ENCODE measurements around the gene KPNA5. TPM values are rescaled to one million over a fixed set of nuclear protein-coding genes. Genes with fewer than 3 reads are reported as not detected.

Gene KPNA5
- total RNA-seq, 2 donors from 2014 or later: 10.4 to 20.1 TPM

- WGBS, 2 experiments (ENCODE audit: insufficient coverage in 1 of 2, insufficient read length in 1 of 2): 82 to 100% methylated on average over 2 to 5 of the region's 5 CpGs
- Histone ChIP-seq H3K4me1 (ENCODE audit: control insufficient read depth, insufficient read depth, low read length) (no peaks in the 10 kb centered on the region), H3K27ac (ENCODE audit: low read depth, low read length) (no peak overlapping the region), H3K36me3 (ENCODE audit: control insufficient read depth, insufficient read depth, low read length) (no peaks in the 10 kb centered on the region), H3K27me3 (ENCODE audit: control insufficient read depth, insufficient read depth, low read length, poor library complexity, severe bottlenecking) (no peaks in the 10 kb centered on the region), H3K9me3 (ENCODE audit: control insufficient read depth, low read length) (peaks cover 3% of the 10 kb centered on the region), H3K4me3 (ENCODE audit: low read length) (no peak overlapping the region), H3K9ac (ENCODE audit: extremely low read depth, low read length, poor library complexity, severe bottlenecking) (no peak overlapping the region)
- peaks cover 7% of the 10 kb centered on the region for H3K9me3 Mint-ChIP-seq
- no peak for DNase-seq
- H3K4me1 Mint-ChIP-seq: no peaks in the 10 kb centered on the region
- H3K36me3 Mint-ChIP-seq (ENCODE audit: low read depth): no peaks in the 10 kb centered on the region
- H3K27ac Mint-ChIP-seq: no peak overlapping the region
- TF ChIP-seq, protein P1, sequence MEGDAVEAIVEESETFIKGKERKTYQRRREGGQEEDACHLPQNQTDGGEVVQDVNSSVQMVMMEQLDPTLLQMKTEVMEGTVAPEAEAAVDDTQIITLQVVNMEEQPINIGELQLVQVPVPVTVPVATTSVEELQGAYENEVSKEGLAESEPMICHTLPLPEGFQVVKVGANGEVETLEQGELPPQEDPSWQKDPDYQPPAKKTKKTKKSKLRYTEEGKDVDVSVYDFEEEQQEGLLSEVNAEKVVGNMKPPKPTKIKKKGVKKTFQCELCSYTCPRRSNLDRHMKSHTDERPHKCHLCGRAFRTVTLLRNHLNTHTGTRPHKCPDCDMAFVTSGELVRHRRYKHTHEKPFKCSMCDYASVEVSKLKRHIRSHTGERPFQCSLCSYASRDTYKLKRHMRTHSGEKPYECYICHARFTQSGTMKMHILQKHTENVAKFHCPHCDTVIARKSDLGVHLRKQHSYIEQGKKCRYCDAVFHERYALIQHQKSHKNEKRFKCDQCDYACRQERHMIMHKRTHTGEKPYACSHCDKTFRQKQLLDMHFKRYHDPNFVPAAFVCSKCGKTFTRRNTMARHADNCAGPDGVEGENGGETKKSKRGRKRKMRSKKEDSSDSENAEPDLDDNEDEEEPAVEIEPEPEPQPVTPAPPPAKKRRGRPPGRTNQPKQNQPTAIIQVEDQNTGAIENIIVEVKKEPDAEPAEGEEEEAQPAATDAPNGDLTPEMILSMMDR (conservative IDR thresholded peaks at IDR 0.05): no peak
- H3K27me3 Mint-ChIP-seq (ENCODE audit: insufficient read depth): no peaks in the 10 kb centered on the region
- no peak overlapping the region for H3K4me3 Mint-ChIP-seq
These were observed 64.2 kb downstream of the KPNA5 start for GRCh38 chr6:116745176-116745575.

DNA sequence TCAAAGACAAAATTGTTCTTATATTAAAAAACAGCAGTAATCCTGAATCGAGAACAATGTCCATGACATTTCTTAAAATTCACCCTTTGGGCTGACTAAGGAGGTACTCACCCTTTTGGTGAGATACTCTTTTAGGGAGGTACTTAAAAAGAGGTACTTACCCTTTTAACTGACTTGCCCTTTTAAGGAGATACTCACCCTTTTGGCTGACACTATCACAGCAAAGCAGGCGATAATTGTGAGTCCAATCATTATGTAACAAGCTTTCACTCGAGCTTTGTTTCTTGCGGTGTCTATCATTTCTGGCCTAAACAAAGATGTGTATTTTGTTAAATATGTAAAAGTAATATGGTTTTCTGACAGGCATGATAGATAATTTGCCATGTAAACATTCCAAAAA, 80.8 kb downstream of the KPNA5 start:
- Histone ChIP-seq H3K4me3 (ENCODE audit: low read length) (no peak overlapping the region), H3K36me3 (ENCODE audit: control insufficient read depth, insufficient read depth, low read length) (no peaks in the 10 kb centered on the region), H3K9ac (ENCODE audit: extremely low read depth, low read length, poor library complexity, severe bottlenecking) (no peak overlapping the region), H3K27me3 (ENCODE audit: control insufficient read depth, insufficient read depth, low read length, poor library complexity, severe bottlenecking) (peaks cover 39% of the 10 kb centered on the region), H3K27ac (ENCODE audit: low read depth, low read length) (no peak overlapping the region), H3K9me3 (ENCODE audit: control insufficient read depth, low read length) (no peaks in the 10 kb centered on the region), H3K4me1 (ENCODE audit: control insufficient read depth, insufficient read depth, low read length) (no peaks in the 10 kb centered on the region)
- H3K4me1 Mint-ChIP-seq: peaks cover 8% of the 10 kb centered on the region
- no peaks in the 10 kb centered on the region for H3K9me3 Mint-ChIP-seq
- DNase-seq: no peak
- H3K4me3 Mint-ChIP-seq: no peak overlapping the region
- H3K27ac Mint-ChIP-seq: no peak overlapping the region
- H3K36me3 Mint-ChIP-seq (ENCODE audit: low read depth): no peaks in the 10 kb centered on the region
- WGBS, 2 experiments (ENCODE audit: insufficient coverage in 1 of 2, insufficient read length in 1 of 2): 68 to 70% methylated on average over 3 to 4 of the region's 4 CpGs
- H3K27me3 Mint-ChIP-seq (ENCODE audit: insufficient read depth): peaks cover 30% of the 10 kb centered on the region
- TF ChIP-seq, protein P1 (conservative IDR thresholded peaks at IDR 0.05): no peak

DNA sequence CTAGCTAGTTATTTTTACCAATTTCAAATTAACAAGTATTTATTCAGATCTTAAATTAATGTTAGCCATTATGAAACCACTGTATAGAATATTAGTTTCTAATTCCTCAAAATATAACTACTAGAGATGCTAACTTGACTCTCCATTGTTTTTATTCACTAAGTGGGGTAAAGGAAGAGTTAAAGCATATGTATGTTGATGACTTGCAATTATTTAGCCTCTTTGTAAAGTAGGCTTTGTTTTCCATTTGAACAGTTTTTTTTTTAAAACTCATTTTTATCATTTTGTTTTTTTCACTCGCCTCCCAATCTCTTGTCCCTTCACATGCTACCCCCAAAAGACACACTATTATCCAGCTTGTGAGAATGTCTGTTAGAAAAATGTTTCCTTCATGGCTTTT, 81.2 kb downstream of the KPNA5 start:
- H3K4me1 Mint-ChIP-seq: peaks cover 8% of the 10 kb centered on the region
- H3K4me3 Mint-ChIP-seq: no peak overlapping the region
- H3K4me1 ChIP-seq (ENCODE audit: control insufficient read depth, insufficient read depth, low read length): no peaks in the 10 kb centered on the region
- no peak overlapping the region for H3K4me3 ChIP-seq (ENCODE audit: low read length)
- no peaks in the 10 kb centered on the region for H3K9me3 ChIP-seq (ENCODE audit: control insufficient read depth, low read length)
- no peak overlapping the region for H3K27ac Mint-ChIP-seq
- peaks cover 34% of the 10 kb centered on the region for H3K27me3 Mint-ChIP-seq (ENCODE audit: insufficient read depth)
- no peak overlapping the region for H3K9ac ChIP-seq (ENCODE audit: extremely low read depth, low read length, poor library complexity, severe bottlenecking)
- H3K27me3 ChIP-seq (ENCODE audit: control insufficient read depth, insufficient read depth, low read length, poor library complexity, severe bottlenecking): peaks cover 44% of the 10 kb centered on the region
- WGBS, 2 experiments (ENCODE audit: insufficient coverage in 1 of 2, insufficient read length in 1 of 2): 56% methylated on average over 1 of the region's 1 CpG; no CpG with 5 or more reads in 1 of the 2 experiments
- TF ChIP-seq, protein P1 (conservative IDR thresholded peaks at IDR 0.05): no peak
- DNase-seq: no peak
- H3K27ac ChIP-seq (ENCODE audit: low read depth, low read length): no peak overlapping the region
- H3K9me3 Mint-ChIP-seq: no peaks in the 10 kb centered on the region
- H3K36me3 ChIP-seq (ENCODE audit: control insufficient read depth, insufficient read depth, low read length): no peaks in the 10 kb centered on the region
- H3K36me3 Mint-ChIP-seq (ENCODE audit: low read depth): no peaks in the 10 kb centered on the region
